ENCODE measurements around the gene HRH2. TPM values are rescaled to one million over a fixed set of nuclear protein-coding genes. Genes with fewer than 3 reads are reported as not detected.

The HRH2 gene
- total RNA-seq, 1 experiment from 2014 or later, result 9.3 TPM

- TF ChIP-seq STAT6 (CRISPR knock-in tag; conservative IDR thresholded peaks at IDR 0.05; ENCODE audit: low read depth) (no peak), ETV6 (CRISPR knock-in tag; IDR thresholded peaks at IDR 0.05) (0 out of 2 replicates have a peak, but pooled peaks have one; percentile 40), ZNF423 (CRISPR knock-in tag; IDR thresholded peaks at IDR 0.05) (peak; percentile 49; the same call in 1 of the 2 replicates), TEAD4 (CRISPR knock-in tag; IDR thresholded peaks at IDR 0.05) (no peak), ZNF512 (CRISPR knock-in tag; IDR thresholded peaks at IDR 0.05; ENCODE audit: borderline replicate concordance) (0 out of 2 replicates have a peak, but pooled peaks have one; percentile 71), FOXJ3 (CRISPR knock-in tag; IDR thresholded peaks at IDR 0.05; ENCODE audit: borderline replicate concordance) (no peak), SMAD3 (CRISPR knock-in tag; IDR thresholded peaks at IDR 0.05; ENCODE audit: borderline replicate concordance) (no peak), RORB (CRISPR knock-in tag; IDR thresholded peaks at IDR 0.05) (no peak)
These were observed at the start of gene HRH2 (continued) for GRCh38 chr5:175657593-175658271.

DNA sequence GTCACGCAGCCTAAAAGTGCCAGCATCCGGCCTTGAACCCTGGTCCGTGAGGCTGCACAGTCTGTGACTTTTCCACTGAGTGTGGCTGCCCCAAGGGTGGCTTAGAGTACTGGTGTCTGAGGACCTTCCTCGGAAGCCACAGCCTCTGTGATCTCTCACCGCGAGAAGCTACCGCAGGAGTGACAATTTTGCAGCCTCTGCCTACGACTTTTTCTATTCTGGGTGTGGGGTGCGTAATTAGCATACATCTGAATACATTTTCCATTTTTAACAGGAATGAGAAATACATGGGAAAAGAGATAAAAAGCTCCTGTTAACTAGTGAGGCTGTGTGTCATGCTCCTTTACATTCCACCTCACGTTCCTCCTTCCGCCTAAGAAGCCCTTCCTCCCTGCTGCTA is 48.3 kb upstream of the HRH2 start:
- peaks cover 14% of the 10 kb centered on the region for H3K4me1 Mint-ChIP-seq
- CTCF ChIA-PET, result interaction anchor here (4.5 kb wide), 1 partner anchor 76 kb away, joined by 33 read pairs; no protein-coding TSS in a partner anchor
- peaks cover 35% of the 10 kb centered on the region for H3K9me3 Mint-ChIP-seq
- DNase-seq (ENCODE audit: low spot score) (no peak), ATAC-seq (no peak)
- POLR2A ChIA-PET, result no interaction called here
- no peak overlapping the region for H3K4me3 Mint-ChIP-seq
- H3K36me3 Mint-ChIP-seq, result peaks cover 27% of the 10 kb centered on the region
- peaks cover 7% of the 10 kb centered on the region; the same call in 1 of the 2 replicates for H3K27me3 Mint-ChIP-seq (ENCODE audit: low read depth)
- TF ChIP-seq ZNF317 (CRISPR knock-in tag; IDR thresholded peaks at IDR 0.05; ENCODE audit: borderline replicate concordance, low read depth) (no peak), GRHL2 (CRISPR knock-in tag; IDR thresholded peaks at IDR 0.05; ENCODE audit: insufficient replicate concordance, severe bottlenecking) (no peak), GTF2I (CRISPR knock-in tag; conservative IDR thresholded peaks at IDR 0.05) (no peak)
- no peak overlapping the region for H3K27ac Mint-ChIP-seq

GRCh38 chr5:175610381-175610780 is 47.5 kb upstream of the HRH2 start:
- ATAC-seq, result no peak
- H3K27ac Mint-ChIP-seq, result no peak overlapping the region
- H3K27me3 Mint-ChIP-seq (ENCODE audit: low read depth), result peaks cover 4% of the 10 kb centered on the region; the same call in 1 of the 2 replicates
- H3K4me1 Mint-ChIP-seq, result peaks cover 5% of the 10 kb centered on the region
- DNase-seq (ENCODE audit: low spot score), result no peak
- peaks cover 19% of the 10 kb centered on the region for H3K36me3 Mint-ChIP-seq
- ChIA-PET CTCF (interaction anchor here (1.1 to 4.5 kb wide), 2 partner anchors 74 to 76 kb away, joined by 3 to 33 read pairs; no protein-coding TSS in a partner anchor), POLR2A (no interaction called here)
- peaks cover 27% of the 10 kb centered on the region for H3K9me3 Mint-ChIP-seq
- H3K4me3 Mint-ChIP-seq, result no peak overlapping the region
- no peak for TF ChIP-seq IRF1 (CRISPR knock-in tag; IDR thresholded peaks at IDR 0.05)
- no peak for TF ChIP-seq GABPB1 (CRISPR knock-in tag; IDR thresholded peaks at IDR 0.05)
- no peak for TF ChIP-seq ZNF423 (CRISPR knock-in tag; IDR thresholded peaks at IDR 0.05)
- no peak for TF ChIP-seq CDX4 (CRISPR knock-in tag; IDR thresholded peaks at IDR 0.05; ENCODE audit: borderline replicate concordance)
- TF ChIP-seq SP1 (CRISPR knock-in tag; conservative IDR thresholded peaks at IDR 0.05), result no peak
- TF ChIP-seq CREM (CRISPR knock-in tag; IDR thresholded peaks at IDR 0.05), result no peak
- TF ChIP-seq TEAD4 (CRISPR knock-in tag; IDR thresholded peaks at IDR 0.05), result no peak
- TF ChIP-seq, protein P1, sequence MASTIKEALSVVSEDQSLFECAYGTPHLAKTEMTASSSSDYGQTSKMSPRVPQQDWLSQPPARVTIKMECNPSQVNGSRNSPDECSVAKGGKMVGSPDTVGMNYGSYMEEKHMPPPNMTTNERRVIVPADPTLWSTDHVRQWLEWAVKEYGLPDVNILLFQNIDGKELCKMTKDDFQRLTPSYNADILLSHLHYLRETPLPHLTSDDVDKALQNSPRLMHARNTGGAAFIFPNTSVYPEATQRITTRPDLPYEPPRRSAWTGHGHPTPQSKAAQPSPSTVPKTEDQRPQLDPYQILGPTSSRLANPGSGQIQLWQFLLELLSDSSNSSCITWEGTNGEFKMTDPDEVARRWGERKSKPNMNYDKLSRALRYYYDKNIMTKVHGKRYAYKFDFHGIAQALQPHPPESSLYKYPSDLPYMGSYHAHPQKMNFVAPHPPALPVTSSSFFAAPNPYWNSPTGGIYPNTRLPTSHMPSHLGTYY (CRISPR knock-in tag; IDR thresholded peaks at IDR 0.05), result no peak
- TF ChIP-seq PREB (CRISPR knock-in tag; IDR thresholded peaks at IDR 0.05; ENCODE audit: borderline replicate concordance), result no peak
- TF ChIP-seq ZNF121 (CRISPR knock-in tag; IDR thresholded peaks at IDR 0.05), result no peak
- no peak for TF ChIP-seq E2F1 (CRISPR knock-in tag; IDR thresholded peaks at IDR 0.05)

Data from WTC11 (cell line).